ENCODE data around the gene GXYLT1.

- TF ChIP-seq CTCF (IDR thresholded peaks at IDR 0.05): no peak
- TF ChIP-seq POLR2A (IDR thresholded peaks at IDR 0.05): no peak
Measured at GRCh38 chr12:42084522-42084921, 60.2 kb downstream of the GXYLT1 start.

All from body of pancreas (tissue), 4 donors.